Measurements from ENCODE around the gene AEBP1.

The AEBP1 gene

DNA sequence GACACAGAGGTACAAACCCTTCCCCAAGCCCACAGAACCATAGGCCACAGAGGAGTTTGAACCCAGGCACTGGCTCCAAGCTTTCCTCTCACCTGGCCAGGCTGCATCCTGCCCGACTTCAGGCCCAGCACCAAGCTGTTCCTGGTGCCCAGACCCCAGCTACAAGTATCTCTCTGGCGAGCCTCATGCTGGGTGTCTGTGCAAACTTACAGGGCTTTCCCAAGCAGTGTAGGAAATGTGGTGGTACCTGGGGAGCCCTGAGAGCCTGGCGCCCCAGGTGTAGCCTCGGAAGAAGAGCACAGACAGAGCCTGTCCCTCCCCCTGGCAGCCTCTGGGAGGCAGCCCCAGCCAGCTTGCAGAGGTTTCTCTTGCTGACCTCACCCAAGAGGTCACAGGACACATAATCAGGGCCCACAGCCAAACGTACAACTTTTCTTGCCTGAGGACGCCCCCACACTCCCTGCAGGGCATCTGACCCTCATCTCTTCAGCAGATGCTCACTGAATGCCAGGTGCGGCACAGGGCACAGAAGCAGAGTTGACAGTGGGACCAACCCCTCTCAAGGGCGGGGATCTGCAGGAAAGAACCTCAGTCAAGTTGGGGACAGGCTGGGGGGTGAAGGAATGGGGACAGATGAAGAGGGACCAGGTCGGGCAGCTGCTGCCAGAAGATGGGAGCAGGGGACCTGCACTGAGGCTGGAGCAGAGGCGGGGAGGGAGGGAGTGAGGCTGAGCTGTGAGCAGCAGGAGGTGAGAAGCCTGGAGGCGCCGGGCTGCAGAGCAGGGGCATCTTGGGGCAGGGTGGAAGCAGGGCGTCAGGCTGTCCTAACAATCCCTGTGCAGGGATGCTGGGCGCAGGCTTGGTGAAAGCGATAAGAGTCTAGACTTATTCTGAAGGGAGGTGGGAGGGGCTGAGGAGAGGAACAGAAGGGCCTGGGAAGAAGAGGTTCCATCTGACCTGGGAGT is 53.3 kb downstream of the AEBP1 start:
- H4K20me1 ChIP-seq (ENCODE audit: insufficient read depth, low read length, poor library complexity, severe bottlenecking), result no peaks in the 10 kb centered on the region
- no peaks in the 10 kb centered on the region for H3K36me3 ChIP-seq (ENCODE audit: insufficient read depth, low read length)
- H3K4me2 ChIP-seq (ENCODE audit: low read depth, low read length, poor library complexity, severe bottlenecking), result no peak overlapping the region
- no peaks in the 10 kb centered on the region for H3K9me2 ChIP-seq (replicated peaks; ENCODE audit: low read depth, low read length)
- no peak overlapping the region for H2AFZ ChIP-seq (ENCODE audit: low read length)
- H3K9ac ChIP-seq (ENCODE audit: low read depth, low read length, poor library complexity, severe bottlenecking), result no peak overlapping the region
- no peaks in the 10 kb centered on the region for H3F3A ChIP-seq (ENCODE audit: low read depth)
- H3K4me1 ChIP-seq (ENCODE audit: insufficient read depth, low read length, poor library complexity, severe bottlenecking), result no peaks in the 10 kb centered on the region
- no peaks in the 10 kb centered on the region for H3K9me3 ChIP-seq (ENCODE audit: insufficient read depth, low read depth, low read length)
- no peaks in the 10 kb centered on the region for H3K27me3 ChIP-seq (ENCODE audit: insufficient read depth, low read length, poor library complexity, severe bottlenecking)
- H3K4me3 ChIP-seq (ENCODE audit: low read length, poor library complexity, severe bottlenecking), result no peak overlapping the region
- TF ChIP-seq, protein P1, sequence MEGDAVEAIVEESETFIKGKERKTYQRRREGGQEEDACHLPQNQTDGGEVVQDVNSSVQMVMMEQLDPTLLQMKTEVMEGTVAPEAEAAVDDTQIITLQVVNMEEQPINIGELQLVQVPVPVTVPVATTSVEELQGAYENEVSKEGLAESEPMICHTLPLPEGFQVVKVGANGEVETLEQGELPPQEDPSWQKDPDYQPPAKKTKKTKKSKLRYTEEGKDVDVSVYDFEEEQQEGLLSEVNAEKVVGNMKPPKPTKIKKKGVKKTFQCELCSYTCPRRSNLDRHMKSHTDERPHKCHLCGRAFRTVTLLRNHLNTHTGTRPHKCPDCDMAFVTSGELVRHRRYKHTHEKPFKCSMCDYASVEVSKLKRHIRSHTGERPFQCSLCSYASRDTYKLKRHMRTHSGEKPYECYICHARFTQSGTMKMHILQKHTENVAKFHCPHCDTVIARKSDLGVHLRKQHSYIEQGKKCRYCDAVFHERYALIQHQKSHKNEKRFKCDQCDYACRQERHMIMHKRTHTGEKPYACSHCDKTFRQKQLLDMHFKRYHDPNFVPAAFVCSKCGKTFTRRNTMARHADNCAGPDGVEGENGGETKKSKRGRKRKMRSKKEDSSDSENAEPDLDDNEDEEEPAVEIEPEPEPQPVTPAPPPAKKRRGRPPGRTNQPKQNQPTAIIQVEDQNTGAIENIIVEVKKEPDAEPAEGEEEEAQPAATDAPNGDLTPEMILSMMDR (conservative IDR thresholded peaks at IDR 0.05; ENCODE audit: low read length), result no peak
- no peak for TF ChIP-seq EZH2phosphoT487 (IDR thresholded peaks at IDR 0.05; ENCODE audit: borderline replicate concordance)
- no peaks in the 10 kb centered on the region for H3K79me2 ChIP-seq (ENCODE audit: insufficient read depth, low read length)

GRCh38 chr7:44158096-44158872 is 54.1 kb downstream of the AEBP1 start:
- Histone ChIP-seq H3K4me1 (ENCODE audit: insufficient read depth, low read length, poor library complexity, severe bottlenecking) (no peaks in the 10 kb centered on the region), H3K36me3 (ENCODE audit: insufficient read depth, low read length) (no peaks in the 10 kb centered on the region), H2AFZ (ENCODE audit: low read length) (no peak overlapping the region), H3K4me3 (ENCODE audit: low read length, poor library complexity, severe bottlenecking) (no peak overlapping the region), H3K4me2 (ENCODE audit: low read depth, low read length, poor library complexity, severe bottlenecking) (no peak overlapping the region), H3K79me2 (ENCODE audit: insufficient read depth, low read length) (no peaks in the 10 kb centered on the region), H3K9me2 (replicated peaks; ENCODE audit: low read depth, low read length) (no peaks in the 10 kb centered on the region), H3F3A (ENCODE audit: low read depth) (no peaks in the 10 kb centered on the region), H3K9ac (ENCODE audit: low read depth, low read length, poor library complexity, severe bottlenecking) (no peak overlapping the region), H3K9me3 (ENCODE audit: insufficient read depth, low read depth, low read length) (no peaks in the 10 kb centered on the region), H4K20me1 (ENCODE audit: insufficient read depth, low read length, poor library complexity, severe bottlenecking) (no peaks in the 10 kb centered on the region), H3K27me3 (ENCODE audit: insufficient read depth, low read length, poor library complexity, severe bottlenecking) (no peaks in the 10 kb centered on the region)
- no peak for TF ChIP-seq EZH2phosphoT487 (IDR thresholded peaks at IDR 0.05; ENCODE audit: borderline replicate concordance)
- TF ChIP-seq, protein P1 (conservative IDR thresholded peaks at IDR 0.05; ENCODE audit: low read length), result no peak

- H3K4me3 ChIP-seq (ENCODE audit: low read length, poor library complexity, severe bottlenecking), result no peak overlapping the region
- no peaks in the 10 kb centered on the region for H3K27me3 ChIP-seq (ENCODE audit: insufficient read depth, low read length, poor library complexity, severe bottlenecking)
- no peaks in the 10 kb centered on the region for H3K36me3 ChIP-seq (ENCODE audit: insufficient read depth, low read length)
- H4K20me1 ChIP-seq (ENCODE audit: insufficient read depth, low read length, poor library complexity, severe bottlenecking), result no peaks in the 10 kb centered on the region
- H3K9ac ChIP-seq (ENCODE audit: low read depth, low read length, poor library complexity, severe bottlenecking), result no peak overlapping the region
- H3K4me1 ChIP-seq (ENCODE audit: insufficient read depth, low read length, poor library complexity, severe bottlenecking), result no peaks in the 10 kb centered on the region
- H3K9me2 ChIP-seq (replicated peaks; ENCODE audit: low read depth, low read length), result no peaks in the 10 kb centered on the region
- H3K4me2 ChIP-seq (ENCODE audit: low read depth, low read length, poor library complexity, severe bottlenecking), result no peak overlapping the region
- H2AFZ ChIP-seq (ENCODE audit: low read length), result no peak overlapping the region
- no peaks in the 10 kb centered on the region for H3K79me2 ChIP-seq (ENCODE audit: insufficient read depth, low read length)
- no peaks in the 10 kb centered on the region for H3F3A ChIP-seq (ENCODE audit: low read depth)
- no peak for TF ChIP-seq EZH2phosphoT487 (IDR thresholded peaks at IDR 0.05; ENCODE audit: borderline replicate concordance)
- TF ChIP-seq, protein P1 (conservative IDR thresholded peaks at IDR 0.05; ENCODE audit: low read length), result no peak
- no peaks in the 10 kb centered on the region for H3K9me3 ChIP-seq (ENCODE audit: insufficient read depth, low read depth, low read length)
Measured at GRCh38 chr7:44158873-44159631, 54.9 kb downstream of the AEBP1 start.

Measured in Loucy (cell line).